HG02759 (cell line): Measurements from ENCODE around the gene NR2F6.
"Not testable (repeated sequence)": the region's sequence is repeated elsewhere in the genome, so short reads cannot be mapped to it uniquely, and the experiment has no call there.

Experiments used
- ATAC-seq: cut with Tn5 transposase; IDR thresholded peaks from one replicate; pipeline ENCODE4 v1.9.1; 2021; ENCODE audit warnings: mild to moderate bottlenecking, moderate library complexity; ENCODE audit not compliant: unreplicated experiment

NR2F6 gene

DNA sequence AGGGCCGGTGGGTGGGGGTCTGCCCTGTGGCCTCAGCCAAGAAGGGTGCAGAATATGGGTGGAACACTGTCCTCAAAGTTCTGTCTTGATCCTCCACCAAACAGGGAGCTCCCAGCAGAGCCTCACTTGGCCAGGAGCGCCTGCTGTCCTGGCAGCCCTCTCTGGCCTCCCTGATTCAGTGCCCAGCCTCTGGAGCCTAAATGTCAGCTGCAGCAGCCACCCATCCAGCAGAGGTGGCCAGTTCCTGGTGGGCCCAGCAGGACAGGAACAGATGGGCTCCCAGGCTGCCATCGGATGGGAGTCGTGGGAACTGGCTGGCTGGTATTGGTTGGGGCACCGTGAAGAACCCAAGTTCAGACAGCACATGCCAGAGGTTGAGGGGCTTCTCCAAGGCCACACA, 32.4 kb downstream of the NR2F6 start:
- no peak for ATAC-seq

DNA sequence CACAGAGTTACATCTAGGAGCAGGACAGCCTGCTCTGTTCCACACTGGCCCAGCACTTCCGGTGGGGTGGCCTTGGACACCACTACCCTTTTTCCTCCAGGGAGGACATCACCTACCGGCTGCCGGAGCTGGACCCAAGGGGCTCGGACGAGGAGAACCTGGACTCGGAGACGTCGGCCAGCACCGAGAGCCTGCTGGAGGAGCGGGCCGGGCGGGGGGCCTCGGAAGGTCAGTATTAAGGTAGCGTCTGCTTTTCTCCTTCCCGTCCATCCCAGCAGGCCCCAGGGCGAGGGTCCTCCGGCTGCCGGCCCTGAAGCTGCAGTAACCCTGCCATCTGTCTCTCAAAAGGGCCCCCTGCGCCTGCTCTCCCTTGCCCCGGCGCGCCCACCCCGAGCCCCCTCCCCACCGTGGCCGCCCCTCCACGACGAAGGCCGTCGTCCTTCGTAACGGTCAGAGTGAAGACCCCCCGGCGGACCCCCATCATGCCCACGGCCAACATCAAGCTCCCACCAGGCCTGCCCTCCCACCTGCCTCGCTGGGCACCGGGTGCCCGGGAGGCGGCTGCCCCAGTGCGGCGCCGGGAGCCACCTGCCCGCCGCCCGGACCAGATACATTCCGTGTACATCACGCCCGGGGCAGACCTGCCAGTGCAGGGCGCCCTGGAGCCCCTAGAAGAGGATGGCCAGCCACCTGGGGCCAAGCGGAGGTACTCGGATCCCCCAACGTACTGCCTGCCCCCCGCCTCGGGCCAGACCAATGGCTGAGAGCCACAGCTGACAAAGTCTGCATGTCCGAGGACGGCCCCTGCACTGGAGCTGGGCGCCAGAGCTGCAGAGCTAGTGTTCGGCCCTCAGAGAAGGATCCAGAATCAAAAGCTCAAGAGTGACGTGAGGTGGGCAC, 33.9 kb downstream of the NR2F6 start:
- no peak for ATAC-seq

DNA sequence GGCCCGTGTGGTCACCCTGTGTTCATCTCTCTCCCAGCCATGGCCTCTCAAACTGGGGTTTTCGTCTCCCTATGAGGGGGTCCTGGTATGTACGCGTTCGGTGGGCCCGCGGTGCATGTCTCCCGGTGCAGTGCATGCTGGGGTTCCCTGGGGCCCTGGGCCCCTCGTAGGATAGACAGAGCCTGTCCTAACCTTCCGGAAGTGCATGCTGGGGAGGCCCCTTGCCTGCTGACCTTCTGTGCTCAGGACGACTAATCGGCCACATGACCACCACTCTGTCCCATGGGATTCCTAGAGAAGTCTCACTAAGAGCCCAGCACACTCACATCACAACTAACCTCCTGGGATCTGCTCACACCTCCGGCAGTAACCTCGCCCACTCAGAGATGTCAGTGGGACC, 35.4 kb downstream of the NR2F6 start:
- no peak for ATAC-seq

DNA sequence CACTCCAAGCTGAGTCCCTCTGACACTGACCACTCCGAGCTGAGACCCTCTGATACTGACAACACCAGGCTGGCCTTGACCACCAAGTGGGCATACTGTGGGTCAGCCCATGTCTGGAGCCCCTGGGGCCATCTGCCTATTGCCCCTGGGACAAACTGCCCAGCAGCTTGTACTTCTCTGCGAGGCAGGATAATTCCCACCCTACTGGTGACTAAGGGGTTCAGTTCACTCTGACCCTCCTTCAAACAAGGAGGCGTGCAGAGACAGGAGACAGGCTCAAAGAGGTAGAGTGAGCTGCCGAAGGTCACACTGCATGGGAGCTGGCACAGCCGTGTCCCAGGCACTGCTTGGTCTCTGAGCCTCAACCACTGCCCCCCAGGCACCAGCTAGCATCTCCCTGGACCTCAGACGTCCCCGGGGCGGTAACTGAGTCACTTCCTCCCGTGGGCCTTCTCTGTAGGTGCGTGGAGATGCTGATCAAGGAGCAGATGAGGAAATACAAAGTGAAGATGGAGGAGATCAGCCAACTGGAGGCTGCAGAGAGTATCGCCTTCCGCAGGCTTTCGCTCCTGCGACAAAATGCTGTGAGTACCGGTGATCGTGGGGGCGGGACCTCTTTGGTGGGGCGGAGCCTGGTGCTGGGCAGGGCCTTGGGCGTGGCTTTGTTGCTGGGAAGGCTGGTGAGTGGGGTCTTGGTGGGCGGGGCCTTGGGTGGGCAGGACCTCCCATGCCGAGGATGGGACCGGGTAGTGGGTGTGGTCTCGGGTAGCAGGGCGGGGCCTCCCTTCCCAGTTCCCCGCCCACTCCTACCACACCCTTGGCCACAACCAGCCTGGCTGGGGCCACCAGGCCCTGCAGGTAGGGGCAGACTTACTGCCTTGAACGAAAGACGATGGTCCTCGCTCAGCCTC, 36.3 kb downstream of the NR2F6 start:
- no peak for ATAC-seq

DNA sequence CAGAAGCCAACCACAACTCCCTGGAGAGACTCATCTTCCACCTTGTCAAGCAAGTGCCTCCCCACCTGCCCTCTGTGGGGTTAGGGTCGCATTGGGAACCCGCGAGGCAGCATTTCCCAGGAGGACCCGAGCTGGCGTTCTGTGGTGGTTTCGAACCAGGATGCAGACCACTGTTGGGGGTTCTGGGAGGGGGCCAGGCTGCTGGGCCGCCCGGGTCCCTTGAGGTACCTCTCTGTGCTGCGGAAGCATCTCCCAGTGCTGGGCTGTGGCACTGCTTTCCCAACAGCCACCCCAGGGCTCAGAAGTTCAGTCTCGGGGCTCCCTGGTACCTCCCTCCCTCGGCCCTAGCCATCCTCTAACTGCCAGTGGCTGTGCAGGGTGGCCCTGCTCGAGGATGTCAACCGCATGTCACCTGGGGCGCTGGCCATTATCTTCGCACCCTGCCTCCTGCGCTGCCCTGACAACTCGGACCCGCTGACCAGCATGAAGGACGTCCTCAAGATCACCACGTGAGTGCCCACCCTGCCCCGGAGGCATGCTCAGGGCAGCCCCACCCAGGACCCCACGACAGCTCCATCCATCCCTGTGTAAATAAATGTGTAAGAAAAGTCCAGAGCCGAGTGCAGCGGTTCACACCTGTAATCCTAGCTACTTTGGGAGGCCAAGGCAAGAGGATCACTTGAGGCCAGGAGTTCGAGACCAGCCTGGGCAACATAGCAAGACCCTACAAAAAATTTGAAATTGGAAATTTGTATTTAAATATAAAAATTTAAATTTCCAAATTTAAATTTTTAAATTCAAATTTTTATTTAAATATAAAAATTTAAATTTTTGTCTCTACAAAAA, 38.8 kb downstream of the NR2F6 start:
- ATAC-seq: no peak

DNA sequence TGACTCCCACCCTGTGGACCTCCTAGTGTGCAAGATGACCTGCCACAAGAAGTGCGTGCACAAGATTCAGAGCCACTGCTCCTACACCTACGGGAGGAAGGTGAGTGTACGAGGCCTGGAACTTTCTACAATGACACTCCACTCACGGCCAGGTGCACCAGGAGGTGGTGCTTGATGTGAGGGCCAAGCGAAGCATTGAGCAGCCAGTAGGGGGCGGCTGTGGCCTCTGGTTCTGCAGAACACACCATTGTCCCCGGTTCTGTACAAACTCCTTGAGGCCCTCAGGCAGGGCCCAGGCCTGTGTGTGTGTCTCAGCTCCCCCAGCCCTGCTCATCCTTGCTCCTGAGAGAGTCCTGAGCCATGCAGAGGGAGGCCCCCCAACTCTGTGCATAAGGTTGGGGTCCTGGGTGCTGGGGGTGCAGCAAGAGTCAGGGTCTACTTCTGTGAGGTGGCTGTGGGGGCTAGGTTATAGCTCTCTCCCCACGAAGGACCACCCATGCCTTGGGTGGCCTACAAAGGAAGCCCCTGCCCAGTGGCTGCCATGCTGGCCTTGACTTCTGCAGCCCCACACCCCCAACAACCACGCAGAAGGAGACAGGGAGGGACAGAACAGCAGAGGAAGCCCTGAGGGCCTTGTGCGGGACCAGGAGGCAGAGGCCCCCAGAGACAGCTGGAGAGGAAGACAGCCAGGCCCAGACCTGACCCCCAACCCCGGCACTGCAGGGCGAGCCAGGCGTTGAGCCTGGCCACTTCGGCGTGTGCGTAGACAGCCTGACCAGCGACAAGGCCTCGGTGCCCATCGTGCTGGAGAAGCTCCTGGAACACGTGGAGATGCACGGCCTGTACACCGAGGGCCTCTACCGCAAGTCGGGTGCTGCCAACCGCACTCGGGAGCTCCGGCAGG, 40.2 kb downstream of the NR2F6 start:
- no peak for ATAC-seq

DNA sequence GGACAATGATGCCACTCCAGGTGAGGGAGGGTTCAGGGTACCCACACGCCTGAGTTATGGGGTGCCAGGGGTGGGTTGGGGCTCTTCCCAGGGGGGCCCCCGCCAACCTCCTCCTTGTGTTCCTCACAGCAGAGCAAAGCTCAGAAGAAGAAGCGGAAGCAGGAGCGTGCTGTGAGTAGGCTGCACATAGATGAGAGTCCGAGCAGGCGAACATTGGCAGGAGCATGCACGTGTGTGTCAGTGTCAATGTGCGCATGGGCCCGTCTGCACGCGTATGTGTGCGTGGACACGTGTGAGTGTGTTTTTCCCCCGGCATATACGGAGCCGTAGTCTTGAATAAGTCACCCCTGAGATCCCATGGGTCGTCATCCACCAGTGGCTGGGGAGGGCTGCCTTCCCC, 43.0 kb downstream of the NR2F6 start:
- no peak for ATAC-seq

DNA sequence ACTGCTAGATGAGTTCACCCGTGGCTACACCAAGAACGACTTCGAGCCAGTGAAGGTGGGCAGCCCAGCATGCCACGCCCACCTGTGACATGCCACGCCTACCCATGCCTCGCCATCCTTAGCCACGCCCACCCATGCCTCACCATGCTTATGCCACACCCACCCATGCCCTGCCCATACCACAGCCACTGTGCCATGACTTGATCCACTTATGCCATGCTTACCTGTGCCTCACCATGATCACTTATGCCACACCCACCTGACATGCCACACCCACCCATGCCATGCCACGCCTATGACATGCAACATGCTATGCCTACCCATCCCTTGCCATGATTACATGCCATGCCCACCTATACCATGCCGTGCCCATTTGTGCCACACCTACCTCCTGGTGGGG, 43.5 kb downstream of the NR2F6 start:
- no peak for ATAC-seq

DNA sequence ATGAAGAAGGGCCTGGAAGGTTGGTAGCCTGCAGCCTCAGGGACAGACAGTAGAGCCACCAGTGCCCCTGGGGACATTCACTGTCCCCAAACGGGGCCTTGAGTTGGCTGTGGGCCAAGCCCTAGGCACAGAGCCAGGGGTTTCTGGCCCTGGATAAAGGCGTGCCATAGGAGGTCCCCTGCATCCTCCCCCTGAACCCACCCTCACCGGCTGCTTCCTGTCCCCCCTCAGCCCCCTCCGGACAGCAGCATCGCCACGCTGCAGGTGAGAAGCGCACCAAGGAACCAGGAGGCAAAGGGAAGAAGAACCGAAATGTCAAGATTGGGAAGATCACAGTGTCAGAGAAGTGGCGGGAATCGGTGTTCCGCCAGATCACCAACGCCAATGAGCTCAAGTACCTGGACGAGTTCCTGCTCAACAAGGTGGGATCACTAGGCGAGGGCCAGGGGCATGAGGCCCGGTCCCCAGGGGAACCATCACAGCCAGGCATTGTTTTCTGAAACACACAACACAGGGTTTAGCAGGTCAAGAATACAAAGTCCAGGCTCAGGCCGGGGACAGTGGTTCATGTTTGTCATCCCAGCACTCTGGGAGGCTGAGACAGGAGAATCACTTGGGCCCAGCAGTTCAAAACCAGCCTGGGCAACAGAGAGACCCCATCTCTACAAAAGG, 45.2 kb downstream of the NR2F6 start:
- ATAC-seq: no peak

DNA sequence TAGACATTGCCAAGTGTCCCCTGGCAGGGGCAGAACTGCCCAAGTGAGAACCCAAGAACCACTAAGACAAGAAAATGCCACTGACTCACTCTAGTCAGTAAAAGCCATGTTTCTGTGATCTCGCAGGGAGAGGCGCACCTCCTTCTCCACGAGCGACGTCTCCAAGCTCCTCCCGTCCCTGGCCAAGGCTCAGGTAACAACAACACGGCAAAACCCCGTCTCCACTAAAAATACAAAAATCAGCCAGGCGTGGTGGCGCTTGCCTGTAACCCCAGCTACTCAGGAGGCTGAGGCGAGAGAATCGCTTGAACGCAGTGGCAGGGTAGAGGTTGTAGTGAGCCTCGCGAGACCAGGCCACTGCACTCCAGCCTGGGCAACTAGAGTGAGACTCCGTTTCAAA, 48.1 kb downstream of the NR2F6 start:
- ATAC-seq: no peak

DNA sequence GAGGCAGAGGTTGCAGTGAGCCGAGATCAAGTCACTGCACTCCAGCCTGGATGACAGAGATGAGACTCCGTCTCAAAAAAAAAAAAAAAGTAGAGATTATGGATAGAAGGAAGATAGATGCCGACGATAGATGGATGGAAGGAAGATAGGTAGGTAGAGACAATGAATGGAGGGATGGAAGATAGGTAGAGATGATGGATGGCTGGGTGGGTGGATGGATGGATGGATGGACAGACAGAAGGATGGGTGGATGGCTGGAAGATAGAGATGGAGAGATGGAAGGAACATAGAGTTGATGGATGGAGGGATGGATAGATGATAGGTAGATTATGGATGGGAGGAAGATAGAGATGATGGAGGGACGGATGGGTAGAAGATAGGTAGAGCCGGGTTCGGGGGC, 49.1 kb downstream of the NR2F6 start:
- no peak for ATAC-seq

DNA sequence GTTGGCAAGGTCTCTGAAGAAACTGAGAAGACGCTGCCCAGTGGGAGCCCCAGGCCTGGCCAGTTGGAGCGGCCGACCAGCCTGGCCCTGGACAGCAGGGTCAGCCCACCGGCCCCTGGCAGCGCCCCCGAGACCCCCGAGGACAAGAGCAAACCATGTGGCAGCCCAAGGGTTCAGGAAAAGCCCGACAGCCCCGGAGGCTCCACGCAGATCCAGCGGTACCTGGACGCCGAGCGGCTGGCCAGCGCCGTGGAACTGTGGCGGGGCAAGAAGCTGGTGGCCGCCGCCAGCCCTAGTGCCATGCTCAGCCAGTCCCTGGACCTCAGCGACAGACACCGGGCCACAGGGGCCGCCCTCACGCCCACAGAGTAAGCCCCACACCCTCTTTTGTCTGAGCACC, 50.6 kb downstream of the NR2F6 start:
- no peak for ATAC-seq

DNA sequence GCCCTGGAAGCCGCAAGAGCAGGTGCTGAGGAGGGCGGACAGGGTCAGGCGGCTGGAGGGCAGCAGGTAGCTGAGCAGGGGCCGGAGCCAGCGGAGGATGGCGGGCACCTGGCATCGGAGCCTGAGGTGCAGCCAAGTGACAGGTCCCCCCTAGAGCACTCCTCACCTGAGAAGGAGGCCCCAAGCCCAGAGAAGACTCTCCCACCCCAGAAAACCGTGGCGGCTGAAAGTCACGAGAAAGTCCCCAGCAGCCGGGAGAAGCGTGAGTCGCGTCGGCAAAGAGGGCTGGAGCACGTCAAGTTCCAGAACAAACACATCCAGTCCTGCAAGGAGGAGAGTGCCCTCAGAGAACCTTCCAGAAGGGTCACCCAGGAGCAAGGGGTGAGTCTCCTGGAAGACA, 51.1 kb downstream of the NR2F6 start:
- ATAC-seq: no peak

DNA sequence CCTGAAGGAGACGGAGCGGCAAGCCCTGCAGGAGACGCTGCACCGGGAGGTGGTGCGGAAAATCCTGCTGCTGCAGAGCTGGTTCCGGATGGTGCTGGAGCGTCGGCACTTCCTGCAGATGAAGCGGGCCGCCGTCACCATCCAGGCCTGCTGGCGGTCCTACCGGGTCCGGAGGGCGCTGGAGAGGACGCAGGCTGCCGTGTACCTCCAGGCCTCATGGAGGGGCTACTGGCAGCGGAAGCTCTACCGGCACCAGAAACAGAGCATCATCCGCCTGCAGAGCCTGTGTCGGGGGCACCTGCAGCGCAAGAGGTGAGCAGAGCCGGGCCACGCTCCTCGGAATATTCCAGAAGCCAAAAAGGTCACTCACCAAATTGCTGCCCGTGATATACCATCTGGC, 53.0 kb downstream of the NR2F6 start:
- ATAC-seq: no peak

DNA sequence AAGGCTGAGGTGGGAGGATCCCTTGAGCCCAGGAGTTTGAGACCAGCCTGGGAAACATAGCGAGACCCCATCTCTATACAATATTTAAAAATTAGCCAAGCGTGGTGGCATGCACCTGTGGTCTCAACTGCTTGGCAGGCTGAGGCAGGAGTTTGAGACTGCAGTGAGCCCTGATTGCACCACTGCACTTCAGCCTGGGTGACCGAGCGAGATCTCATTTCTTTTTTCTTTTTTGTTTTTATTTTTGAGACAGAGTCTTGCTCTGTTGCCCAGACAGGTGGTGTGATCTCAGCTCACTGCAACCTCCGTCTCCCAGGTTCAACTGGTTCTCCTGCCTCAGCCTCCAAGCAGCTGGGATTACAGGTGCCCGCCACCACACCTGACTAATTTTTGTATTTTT, 54.0 kb downstream of the NR2F6 start:
- not testable (repeated sequence) for ATAC-seq

DNA sequence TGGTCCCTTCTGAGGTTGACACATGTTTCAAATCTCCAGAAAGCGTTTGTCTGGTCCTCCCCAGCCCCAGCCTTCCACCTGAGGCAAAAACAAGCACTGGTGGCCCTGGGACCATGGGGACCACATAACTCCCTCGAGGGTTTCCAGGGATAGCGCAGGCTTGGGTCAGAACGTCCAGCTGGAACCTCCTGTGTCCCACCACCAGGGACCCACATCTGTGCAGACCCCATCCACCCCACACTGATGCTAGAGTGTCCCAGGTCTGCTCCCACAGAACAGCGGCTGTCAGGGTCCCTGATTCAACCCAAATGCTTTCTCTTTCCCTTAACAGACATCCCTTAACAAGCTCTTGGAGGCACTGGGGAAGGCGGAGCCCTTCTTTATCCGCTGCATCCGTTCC, 60.1 kb downstream of the NR2F6 start:
- ATAC-seq: no peak

DNA sequence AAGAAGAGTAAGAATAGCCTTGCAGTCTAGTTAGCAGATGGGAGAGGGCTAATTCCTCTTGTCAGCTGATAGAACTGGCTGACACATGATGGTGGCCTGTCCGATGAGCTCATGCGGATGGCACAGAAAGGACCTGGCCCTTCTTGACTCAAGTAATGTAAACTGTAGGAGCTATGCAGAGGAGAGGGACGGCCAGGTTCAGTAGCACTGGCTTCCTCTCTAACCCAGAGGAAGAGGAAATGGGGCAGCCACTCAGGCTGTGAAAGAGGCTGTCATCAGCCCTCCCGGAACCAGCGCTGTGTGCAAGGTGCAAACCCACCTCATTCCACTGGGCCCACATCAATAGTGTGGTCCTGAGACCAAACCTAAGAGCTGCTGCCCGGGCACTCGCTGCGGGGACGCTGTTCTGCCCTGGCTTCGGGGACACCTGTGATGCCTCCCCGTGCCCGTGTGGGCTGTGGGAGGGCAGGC, 61.3 kb downstream of the NR2F6 start:
- ATAC-seq: no peak

DNA sequence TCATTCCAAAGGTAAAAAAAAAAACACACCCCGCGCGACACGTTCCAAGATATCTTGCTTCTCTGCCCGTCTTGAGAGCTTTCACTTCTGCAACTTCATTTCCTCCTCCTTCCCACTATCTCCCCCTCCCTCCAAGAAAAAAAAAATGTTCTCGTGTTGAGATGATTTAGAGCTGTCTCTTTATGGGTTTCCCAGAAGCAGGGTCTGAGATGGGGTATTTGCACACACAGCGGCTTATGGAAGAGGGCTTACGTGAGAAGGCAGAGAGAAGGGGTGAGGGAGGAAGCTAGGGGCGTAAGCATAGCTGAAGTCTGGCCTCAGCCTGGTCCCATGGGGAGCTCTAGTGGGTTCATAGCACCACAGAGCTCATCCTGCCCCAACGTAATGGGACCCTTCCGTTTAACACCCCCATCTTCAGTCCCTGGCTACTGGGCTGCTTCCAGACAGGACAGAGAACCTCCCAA, 61.8 kb downstream of the NR2F6 start:
- no peak for ATAC-seq

DNA sequence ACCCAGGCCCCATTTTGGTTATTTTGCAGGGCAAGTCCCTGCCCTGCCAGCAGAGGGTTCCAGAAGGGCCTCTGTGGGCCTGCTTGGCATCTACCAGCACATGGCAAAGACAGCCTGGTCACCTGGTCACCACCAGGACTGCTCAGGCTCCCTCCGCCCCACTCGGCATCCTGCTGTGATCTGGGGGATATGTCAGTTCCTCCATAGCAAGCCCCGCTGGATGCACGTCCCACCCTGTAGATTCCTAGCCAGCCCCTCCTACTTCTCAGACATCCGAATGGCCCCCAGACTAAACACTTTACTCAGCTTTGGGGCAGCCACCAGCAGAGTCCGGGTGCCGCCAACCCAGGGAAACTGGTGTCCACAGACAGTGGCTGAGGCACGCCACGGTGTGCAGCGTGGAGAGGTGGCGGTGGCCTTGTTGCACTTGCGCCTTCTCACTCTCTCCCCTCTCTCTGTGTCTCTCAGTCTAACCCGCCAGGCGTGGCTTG, 62.4 kb downstream of the NR2F6 start:
- ATAC-seq: no peak
